Measurements from ENCODE around the gene IL23R. TPM values are rescaled to one million over a fixed set of nuclear protein-coding genes. Genes with fewer than 3 reads are reported as not detected.

IL23R gene
- polyA plus RNA-seq, 3 donors from 2014 or later, result 0.12 to 1.4 (median 0.23) TPM

DNA sequence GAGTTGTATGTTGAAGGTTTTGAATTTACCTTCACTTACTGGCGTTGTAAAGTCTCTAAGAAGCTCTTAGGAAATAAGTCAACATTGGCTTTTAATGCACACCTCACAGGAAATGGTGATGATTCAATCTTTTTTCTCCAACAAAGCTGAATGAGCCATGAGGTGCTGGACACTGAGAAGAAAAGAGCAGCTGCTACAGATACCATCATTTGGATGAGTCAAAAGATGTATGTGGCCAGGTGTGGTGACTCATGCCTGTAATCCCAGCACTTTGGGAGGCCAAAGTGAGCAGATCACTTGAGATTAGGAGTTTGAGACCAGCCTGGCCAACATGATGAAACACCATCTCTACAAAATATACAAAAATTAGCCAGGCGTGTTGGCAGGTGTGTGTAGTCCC is 3.3 kb upstream of the IL23R start:
- Mint-ChIP-seq H3K4me3 (no peak overlapping the region), H3K27me3 (ENCODE audit: low read depth in 3 of 3) (peaks cover 0 to 6% (median 3%) of the 10 kb centered on the region in 3 donors), H3K36me3 (no peaks in the 10 kb centered on the region), H3K27ac (no peak overlapping the region), H3K9me3 (no peaks in the 10 kb centered on the region), H3K4me1 (peaks cover 7 to 19% of the 10 kb centered on the region in 2 donors)
- no peak for DNase-seq

- Mint-ChIP-seq H3K27me3 (ENCODE audit: low read depth in 3 of 3) (peaks cover 0 to 6% (median 3%) of the 10 kb centered on the region in 3 donors), H3K9me3 (no peaks in the 10 kb centered on the region), H3K27ac (peak overlapping the region in 2 of 6 donors; percentile 2 to 74), H3K4me3 (no peak overlapping the region), H3K4me1 (peaks cover 10 to 30% of the 10 kb centered on the region in 2 donors), H3K36me3 (no peaks in the 10 kb centered on the region)
- no peak for DNase-seq
Measured at GRCh38 chr1:67165468-67166041, 699 bp upstream of the IL23R start.

GRCh38 chr1:67169496-67169895 is 3.2 kb downstream of the IL23R start:
- Mint-ChIP-seq H3K27me3 (ENCODE audit: low read depth in 3 of 3) (peaks cover 0 to 7% (median 5%) of the 10 kb centered on the region in 3 donors), H3K9me3 (no peaks in the 10 kb centered on the region), H3K4me3 (no peak overlapping the region), H3K36me3 (no peaks in the 10 kb centered on the region), H3K4me1 (peaks cover 35 to 54% of the 10 kb centered on the region in 2 donors), H3K27ac (no peak overlapping the region)
- no peak for DNase-seq

DNA sequence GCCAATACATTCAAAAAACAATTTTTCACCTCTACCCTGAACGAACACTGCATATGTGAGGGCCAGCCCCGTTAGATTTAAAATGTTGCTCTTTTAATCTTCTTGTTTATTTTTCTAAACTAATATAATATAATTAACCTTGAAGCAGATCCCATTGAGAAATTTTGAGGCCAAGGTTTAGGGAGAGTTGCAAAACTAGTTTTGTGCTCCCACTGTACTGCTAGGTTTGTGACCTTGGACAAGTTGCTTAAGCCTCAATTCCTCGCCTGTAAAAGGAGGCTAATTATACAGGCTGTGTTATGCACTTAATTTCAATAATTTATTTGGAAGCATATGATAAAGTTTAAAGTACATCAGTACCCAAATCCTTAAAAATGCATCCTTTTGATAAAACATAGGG is 3.7 kb downstream of the IL23R start:
- Mint-ChIP-seq H3K9me3 (no peaks in the 10 kb centered on the region), H3K4me1 (peaks cover 35 to 54% of the 10 kb centered on the region in 2 donors), H3K36me3 (no peaks in the 10 kb centered on the region), H3K27me3 (ENCODE audit: low read depth in 3 of 3) (peaks cover 0 to 7% (median 5%) of the 10 kb centered on the region in 3 donors), H3K27ac (no peak overlapping the region), H3K4me3 (no peak overlapping the region)
- no peak for DNase-seq

- H3K4me3 Mint-ChIP-seq, result peak overlapping the region; percentile 63 to 85 (median 79)
- no peaks in the 10 kb centered on the region for H3K9me3 Mint-ChIP-seq
- peaks cover 0 to 3% (median 1%) of the 10 kb centered on the region in 3 donors for H3K27me3 Mint-ChIP-seq (ENCODE audit: low read depth in 3 of 3)
- peaks cover 32 to 54% of the 10 kb centered on the region in 2 donors for H3K4me1 Mint-ChIP-seq
- H3K36me3 Mint-ChIP-seq, result no peaks in the 10 kb centered on the region
- H3K27ac Mint-ChIP-seq, result peak overlapping the region; percentile 34 to 85 (median 79)
- peak; percentile 40 to 60 (median 59) for DNase-seq
Measured at GRCh38 chr1:67170751-67171573, 4.7 kb downstream of the IL23R start.

DNA sequence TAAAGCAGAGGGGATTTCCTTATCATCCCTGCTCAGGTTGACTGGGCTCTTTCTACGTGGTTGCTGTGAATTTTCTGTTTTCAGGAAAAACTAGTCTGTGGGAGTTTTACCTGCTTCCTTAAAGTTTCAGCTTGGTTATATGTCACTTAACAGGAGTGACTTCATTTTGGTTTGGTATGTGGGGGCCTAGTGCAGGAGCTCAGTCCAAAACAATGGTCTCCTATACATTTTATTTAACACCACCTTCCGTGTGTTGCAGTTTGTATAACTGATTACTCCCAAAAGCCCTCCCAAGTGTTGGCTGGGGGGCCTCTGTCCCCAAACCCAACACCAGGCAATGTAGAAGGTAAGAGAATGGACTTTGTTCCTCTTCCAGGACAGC is 5.3 kb downstream of the IL23R start:
- Mint-ChIP-seq H3K27ac (peak overlapping the region; percentile 34 to 85 (median 79)), H3K4me3 (peak overlapping the region; percentile 63 to 85 (median 79)), H3K36me3 (no peaks in the 10 kb centered on the region), H3K4me1 (peaks cover 28 to 50% of the 10 kb centered on the region in 2 donors), H3K27me3 (ENCODE audit: low read depth in 3 of 3) (peaks cover 0 to 3% (median 1%) of the 10 kb centered on the region in 3 donors), H3K9me3 (no peaks in the 10 kb centered on the region)
- DNase-seq, result no peak

DNA sequence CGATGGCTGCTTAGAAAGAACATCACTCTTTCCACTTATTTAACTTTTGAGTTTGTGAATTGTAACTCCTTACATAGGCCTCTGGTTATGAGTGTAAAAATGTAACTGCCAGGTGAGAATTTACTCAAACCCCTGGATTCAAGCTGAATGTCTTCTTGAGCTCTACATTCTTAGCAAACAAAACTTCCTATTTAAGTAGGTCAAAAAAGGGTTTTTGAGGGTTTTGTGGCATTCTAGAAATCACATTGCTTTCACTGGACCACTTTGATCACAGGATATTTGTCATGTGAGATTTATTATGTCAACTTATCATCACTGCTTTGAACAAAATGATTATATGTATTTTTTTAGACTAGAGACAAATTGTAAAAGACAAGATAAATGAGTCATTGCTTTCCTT is 5.7 kb downstream of the IL23R start:
- Mint-ChIP-seq H3K4me1 (peaks cover 28 to 50% of the 10 kb centered on the region in 2 donors), H3K4me3 (peak overlapping the region; percentile 63 to 85 (median 79)), H3K27me3 (ENCODE audit: low read depth in 3 of 3) (peaks cover 0 to 3% (median 1%) of the 10 kb centered on the region in 3 donors), H3K9me3 (no peaks in the 10 kb centered on the region), H3K36me3 (no peaks in the 10 kb centered on the region), H3K27ac (peak overlapping the region; percentile 34 to 85 (median 79))
- peak; percentile 44 to 54 (median 49) for DNase-seq

GRCh38 chr1:67173988-67174387 is 7.7 kb downstream of the IL23R start:
- H3K4me3 Mint-ChIP-seq, result no peak overlapping the region
- H3K36me3 Mint-ChIP-seq, result no peaks in the 10 kb centered on the region
- H3K27me3 Mint-ChIP-seq (ENCODE audit: low read depth in 3 of 3), result peaks cover 1 to 10% (median 1%) of the 10 kb centered on the region in 3 donors
- DNase-seq, result no peak
- no peak overlapping the region for H3K27ac Mint-ChIP-seq
- peaks cover 28 to 50% of the 10 kb centered on the region in 2 donors for H3K4me1 Mint-ChIP-seq
- H3K9me3 Mint-ChIP-seq, result no peaks in the 10 kb centered on the region

DNA sequence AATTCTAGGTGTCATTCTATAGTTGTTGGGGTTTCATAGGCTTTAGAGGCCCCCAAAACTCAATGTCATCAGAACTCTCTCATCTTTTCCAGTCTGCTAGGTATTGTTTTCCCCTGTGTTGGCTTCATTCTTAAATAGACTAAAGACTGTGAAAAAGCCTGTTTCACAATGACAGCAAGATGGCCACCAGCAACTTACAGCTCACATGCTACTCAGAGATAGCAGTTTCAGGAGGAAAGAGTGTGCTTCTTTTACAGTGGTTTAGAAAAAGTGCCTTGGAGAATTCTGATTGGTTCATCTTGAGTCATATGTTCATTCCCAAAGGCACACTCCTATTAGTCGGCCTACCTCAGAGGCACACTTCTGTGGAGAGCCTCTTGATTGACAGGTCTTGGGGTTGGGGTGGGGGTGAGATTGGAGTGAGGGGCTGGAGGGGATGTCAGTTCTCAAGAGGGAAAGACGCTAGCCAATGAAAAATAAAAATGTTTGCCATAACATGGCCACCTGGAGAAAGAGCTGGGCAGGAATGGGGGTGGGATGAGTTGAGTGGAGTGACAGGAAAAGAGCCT is 8.5 kb downstream of the IL23R start:
- Mint-ChIP-seq H3K36me3 (peaks cover 0 to 3% (median 0%) of the 10 kb centered on the region in 3 donors), H3K27me3 (ENCODE audit: low read depth in 3 of 3) (peaks cover 1 to 10% (median 2%) of the 10 kb centered on the region in 3 donors), H3K27ac (no peak overlapping the region), H3K4me3 (no peak overlapping the region), H3K4me1 (peaks cover 29 to 52% of the 10 kb centered on the region in 2 donors), H3K9me3 (no peaks in the 10 kb centered on the region)
- DNase-seq, result no peak

GRCh38 chr1:67175530-67176087 is 9.4 kb downstream of the IL23R start:
- Mint-ChIP-seq H3K36me3 (peaks cover 0 to 3% (median 0%) of the 10 kb centered on the region in 3 donors), H3K4me1 (peaks cover 26 to 49% of the 10 kb centered on the region in 2 donors), H3K27ac (no peak overlapping the region), H3K9me3 (no peaks in the 10 kb centered on the region), H3K4me3 (no peak overlapping the region), H3K27me3 (ENCODE audit: low read depth in 3 of 3) (peaks cover 1 to 10% (median 2%) of the 10 kb centered on the region in 3 donors)
- DNase-seq, result no peak

- Mint-ChIP-seq H3K27me3 (ENCODE audit: low read depth in 3 of 3) (peaks cover 0 to 2% (median 0%) of the 10 kb centered on the region in 3 donors), H3K4me1 (peaks cover under 1 to 8% of the 10 kb centered on the region in 2 donors), H3K27ac (no peak overlapping the region), H3K36me3 (peaks cover 0 to 7% (median 0%) of the 10 kb centered on the region in 3 donors), H3K9me3 (no peaks in the 10 kb centered on the region), H3K4me3 (no peak overlapping the region)
- DNase-seq, result no peak
Measured at GRCh38 chr1:67184838-67185421, 18.7 kb downstream of the IL23R start.

DNA sequence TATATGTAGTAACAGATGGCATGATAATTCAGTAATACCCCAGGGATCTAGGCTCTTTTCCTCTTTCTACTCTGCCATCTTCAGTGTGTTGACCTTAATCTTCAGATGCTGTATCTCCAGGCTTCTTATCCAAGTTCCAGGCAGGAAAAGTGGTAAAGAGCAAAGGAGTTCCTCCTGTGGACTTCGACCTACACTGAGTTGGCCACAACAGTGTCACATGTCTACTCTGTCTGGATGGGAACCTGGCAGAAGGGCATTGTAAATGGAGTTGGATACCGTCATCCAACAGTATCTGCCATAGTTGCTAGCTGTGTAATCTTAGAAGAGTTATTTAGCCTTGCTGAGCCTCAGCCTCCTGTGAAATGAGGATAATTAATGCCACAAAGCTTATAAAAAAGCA is 21.9 kb downstream of the IL23R start:
- no peaks in the 10 kb centered on the region for H3K9me3 Mint-ChIP-seq
- H3K27ac Mint-ChIP-seq, result no peak overlapping the region
- H3K36me3 Mint-ChIP-seq, result peaks cover 0 to 7% (median 0%) of the 10 kb centered on the region in 3 donors
- H3K4me3 Mint-ChIP-seq, result no peak overlapping the region
- H3K4me1 Mint-ChIP-seq, result no peaks in the 10 kb centered on the region
- peaks cover 0 to 2% (median 0%) of the 10 kb centered on the region in 3 donors for H3K27me3 Mint-ChIP-seq (ENCODE audit: low read depth in 3 of 3)
- DNase-seq, result no peak

GRCh38 chr1:67189953-67190352 is 23.7 kb downstream of the IL23R start:
- no peak overlapping the region for H3K27ac Mint-ChIP-seq
- H3K9me3 Mint-ChIP-seq, result no peaks in the 10 kb centered on the region
- no peak overlapping the region for H3K4me3 Mint-ChIP-seq
- DNase-seq, result no peak
- peaks cover 0 to 15% of the 10 kb centered on the region in 2 donors for H3K4me1 Mint-ChIP-seq
- H3K27me3 Mint-ChIP-seq (ENCODE audit: low read depth in 3 of 3), result peaks cover 3 to 9% (median 6%) of the 10 kb centered on the region in 3 donors
- peaks cover 0 to 2% (median 0%) of the 10 kb centered on the region in 3 donors for H3K36me3 Mint-ChIP-seq
